HG03469 (cell line): ENCODE data around the gene ERICH4.
A peak's percentile ranks its signal among the peaks of the same experiment; 100 is the strongest.
"Not testable (repeated sequence)": the region's sequence is repeated elsewhere in the genome, so short reads cannot be mapped to it uniquely, and the experiment has no call there.

ENCODE experiments used
- ATAC-seq: cut with Tn5 transposase; IDR thresholded peaks from one replicate; pipeline ENCODE4 v1.9.1; 2021; ENCODE audit warnings: mild to moderate bottlenecking, moderate library complexity, moderate number of reproducible peaks; ENCODE audit not compliant: unreplicated experiment

Gene ERICH4

DNA sequence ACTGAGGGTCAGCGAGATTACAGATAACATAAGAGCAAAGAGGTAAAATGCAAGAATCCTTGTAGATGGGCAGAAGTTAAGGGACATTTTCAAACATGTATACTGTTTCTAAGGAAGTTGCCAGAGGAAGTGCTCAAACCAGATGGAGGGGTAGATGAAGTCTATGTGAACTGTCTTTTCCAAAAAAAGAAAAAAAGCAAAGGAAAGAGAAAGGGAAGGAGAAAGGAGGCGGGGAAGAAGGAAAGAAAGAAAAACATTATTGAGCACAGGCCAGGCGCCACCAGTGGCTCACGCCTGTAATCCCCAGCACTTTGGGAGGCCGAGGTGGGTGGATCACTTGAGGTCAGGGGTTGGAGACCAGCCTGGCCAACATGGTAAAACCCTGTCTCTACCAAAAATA is 8.5 kb upstream of the ERICH4 start:
- ATAC-seq = no peak

DNA sequence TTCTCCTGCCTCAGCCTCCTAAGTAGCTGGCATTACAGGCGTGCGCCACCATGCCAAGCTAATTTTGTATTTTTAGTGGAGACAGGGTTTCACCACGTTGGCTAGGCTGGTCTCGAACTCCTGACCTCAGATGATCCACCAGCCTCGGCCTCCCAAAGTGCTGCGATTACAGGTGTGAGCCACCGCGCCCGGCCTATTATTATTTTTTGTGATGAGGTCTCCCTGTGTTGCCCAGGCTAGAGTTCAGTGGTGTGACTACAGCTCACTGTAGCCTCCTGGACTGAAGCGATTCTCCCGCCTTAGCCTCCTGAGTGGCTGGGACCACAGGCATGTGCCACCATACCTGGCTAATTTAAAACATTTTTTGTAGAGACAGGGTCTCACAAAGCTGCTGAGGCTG is 7.6 kb upstream of the ERICH4 start:
- ATAC-seq = not testable (repeated sequence)

DNA sequence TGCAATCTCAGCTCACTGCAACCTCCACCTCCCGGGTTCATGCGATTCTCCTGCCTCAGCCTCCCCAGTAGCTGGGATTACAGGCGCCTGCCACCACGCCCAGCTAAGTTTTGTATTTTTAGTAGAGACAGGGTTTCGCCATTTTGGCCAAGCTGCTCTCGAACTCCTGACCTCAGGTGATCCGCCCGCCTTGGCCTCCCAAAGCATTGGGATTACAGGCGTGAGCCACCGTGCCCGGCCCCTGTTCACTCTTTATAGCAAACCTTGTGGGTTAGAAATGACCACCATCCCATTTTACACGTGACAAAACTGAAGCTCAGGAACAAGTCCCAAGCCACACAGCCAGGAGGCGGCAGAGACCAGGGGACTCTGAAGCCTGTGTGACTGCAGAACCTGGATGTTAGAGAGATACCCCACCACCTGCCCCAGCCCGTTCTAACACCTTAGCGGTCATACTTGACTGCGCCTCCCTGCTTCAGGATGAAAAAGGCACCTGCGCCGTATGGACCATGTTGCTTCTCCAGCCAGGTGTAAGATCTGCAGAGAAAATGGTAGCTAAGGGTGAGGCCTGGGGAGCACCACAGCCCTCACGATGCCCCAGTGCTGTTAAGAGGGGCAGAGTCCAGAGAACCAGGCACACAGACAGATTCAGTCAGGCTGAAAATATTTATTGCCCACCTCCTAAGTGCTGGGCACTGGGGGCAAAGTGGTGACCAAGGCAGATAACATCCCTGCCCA is 6.9 kb upstream of the ERICH4 start:
- no peak for ATAC-seq

DNA sequence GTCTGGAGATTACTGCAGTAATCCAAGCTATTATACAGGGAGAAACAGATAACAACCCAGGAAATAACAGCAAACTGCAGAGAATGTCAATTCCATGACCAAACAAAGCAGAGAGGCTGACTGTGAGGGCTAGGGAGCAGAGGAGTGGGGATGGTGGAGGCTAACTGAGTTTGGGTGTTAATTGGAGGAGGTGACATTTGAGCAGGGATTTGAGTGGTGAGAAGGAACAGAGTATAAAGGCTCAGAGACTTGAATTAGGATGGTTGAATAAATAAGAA is 6.3 kb upstream of the ERICH4 start:
- ATAC-seq = no peak

DNA sequence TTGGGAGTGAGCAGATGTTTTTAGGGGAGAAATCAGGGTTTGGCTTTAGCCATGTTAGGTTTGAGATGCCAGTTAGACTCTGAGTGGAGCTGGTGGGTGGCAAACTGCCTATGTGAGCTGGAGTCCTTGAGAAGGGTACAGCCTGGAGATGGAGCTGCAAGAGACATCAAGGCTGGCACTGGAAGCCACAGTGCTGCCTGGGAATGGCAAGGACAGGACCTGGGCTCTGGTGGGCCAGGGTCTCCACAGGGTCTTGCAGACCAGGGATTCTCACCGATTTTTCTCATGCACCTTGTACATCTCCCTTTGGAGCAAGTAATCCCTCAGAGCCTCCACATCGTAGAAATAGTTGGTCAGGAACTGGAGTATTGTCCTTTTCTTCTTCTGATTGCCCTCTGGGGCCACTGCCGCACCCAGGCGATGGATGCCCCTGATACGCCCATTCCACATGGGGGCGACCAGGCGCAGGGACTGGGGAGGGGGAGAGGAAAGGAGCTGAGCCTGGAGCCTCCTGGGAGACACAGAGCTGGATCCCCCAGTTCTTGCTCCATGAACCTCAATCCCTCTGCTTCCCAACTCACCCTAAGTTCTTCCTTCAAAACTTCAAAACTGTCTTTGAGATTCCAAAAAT is 4.9 kb upstream of the ERICH4 start:
- no peak for ATAC-seq

DNA sequence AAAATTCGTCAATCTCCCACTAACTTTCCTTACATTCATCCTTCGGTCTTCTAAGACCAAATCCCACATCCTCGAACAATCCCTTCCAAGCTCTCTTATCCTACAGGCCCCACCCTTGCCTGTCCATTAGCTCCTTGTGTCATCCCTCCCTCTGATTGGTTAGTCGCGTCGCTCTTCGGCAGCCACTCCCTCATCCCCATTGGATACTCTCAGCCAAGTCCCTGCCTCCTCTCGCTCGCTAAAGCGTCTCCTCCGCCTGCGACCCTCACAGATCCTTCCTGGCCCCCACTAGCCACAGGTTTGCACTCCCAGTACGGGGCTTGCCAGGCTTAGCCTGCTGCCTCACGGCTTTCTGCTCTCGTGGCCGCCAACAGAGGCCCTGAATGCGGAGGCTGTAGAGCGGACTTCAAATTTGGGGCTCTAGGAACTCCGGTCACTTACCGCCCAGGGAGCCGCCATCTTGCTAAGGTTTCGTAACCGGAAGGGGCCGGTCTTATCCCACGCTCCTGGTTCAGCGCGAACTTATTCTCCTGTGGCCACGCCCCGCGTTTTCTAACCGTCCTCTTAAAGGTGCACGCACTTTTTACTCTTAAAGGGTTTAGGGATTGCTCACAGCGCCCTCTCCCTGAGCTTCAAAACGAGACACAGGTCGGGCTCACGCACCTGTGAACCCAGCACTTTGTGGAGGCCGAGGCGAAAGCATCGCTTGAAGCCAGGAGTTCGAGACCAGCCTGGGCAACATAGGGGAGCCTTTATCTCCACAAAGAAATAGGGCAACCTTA is 3.3 kb upstream of the ERICH4 start, which contains the start of gene DMAC2:
TSS of gene DMAC2 (minus strand) at position 472 of the 782 bp plus-strand sequence. CDS start at position 459, 13 bp downstream.
- ATAC-seq = peak; percentile 76

DNA sequence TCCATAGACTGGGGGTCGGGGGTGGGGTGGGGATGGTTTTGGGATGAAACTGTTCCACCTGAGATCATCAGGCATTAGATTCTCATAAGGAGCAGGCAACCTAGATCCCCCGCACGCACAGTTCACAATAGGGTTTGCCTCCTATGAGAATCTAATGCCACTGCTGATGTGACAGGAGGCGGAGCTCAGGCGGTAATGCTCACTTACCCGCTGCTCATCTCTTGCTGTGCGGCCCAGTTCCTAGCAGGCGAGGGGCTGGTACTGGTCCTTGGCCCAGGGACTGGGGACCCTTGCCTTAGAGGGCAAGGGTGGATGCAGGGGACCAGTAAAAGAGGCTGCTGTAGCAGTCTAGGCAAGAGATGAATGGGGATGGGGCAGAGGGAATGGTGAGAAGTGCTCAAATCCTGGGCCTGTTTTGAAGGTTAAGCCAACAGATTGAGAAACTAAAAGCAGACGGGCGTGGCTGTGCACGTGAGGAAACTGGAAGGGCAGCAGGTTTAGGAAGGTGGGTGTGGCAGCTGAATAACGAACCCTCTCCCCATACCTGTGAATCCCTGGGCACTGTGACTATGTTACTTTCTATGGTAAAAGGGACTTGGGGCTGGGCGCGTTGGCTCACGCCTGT is 1.5 kb upstream of the ERICH4 start:
- no peak for ATAC-seq

DNA sequence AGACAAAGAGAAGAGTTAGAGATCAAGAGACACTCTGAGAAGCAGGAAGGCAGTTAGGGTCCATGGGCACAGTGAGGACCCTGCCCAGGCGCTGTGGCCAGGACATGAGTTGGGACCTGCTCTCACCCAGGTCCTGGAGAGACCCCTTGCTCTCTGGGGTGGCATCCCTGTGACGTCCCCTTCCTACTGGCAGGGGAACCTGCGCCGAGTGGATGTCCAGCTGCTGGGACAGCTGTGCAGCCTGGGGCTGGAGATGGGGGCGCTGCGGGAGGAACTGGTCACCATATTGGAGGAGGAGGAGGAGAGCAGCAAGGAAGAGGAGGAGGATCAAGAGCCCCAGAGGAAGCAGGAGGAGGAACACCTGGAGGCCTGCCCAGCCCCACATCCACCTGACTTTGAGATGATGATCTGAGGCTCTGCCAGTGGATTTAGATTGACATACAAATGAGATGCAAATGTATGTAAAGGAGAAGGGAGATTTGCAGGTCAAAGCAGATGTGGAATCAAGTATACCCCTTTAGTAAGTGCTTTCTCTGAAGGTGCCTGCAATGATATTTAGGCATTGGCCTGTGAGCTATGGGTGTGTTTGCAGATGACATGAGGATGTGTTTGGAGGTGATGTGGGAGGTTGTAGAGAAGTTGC is 978 bp downstream of the ERICH4 start:
- no peak for ATAC-seq

DNA sequence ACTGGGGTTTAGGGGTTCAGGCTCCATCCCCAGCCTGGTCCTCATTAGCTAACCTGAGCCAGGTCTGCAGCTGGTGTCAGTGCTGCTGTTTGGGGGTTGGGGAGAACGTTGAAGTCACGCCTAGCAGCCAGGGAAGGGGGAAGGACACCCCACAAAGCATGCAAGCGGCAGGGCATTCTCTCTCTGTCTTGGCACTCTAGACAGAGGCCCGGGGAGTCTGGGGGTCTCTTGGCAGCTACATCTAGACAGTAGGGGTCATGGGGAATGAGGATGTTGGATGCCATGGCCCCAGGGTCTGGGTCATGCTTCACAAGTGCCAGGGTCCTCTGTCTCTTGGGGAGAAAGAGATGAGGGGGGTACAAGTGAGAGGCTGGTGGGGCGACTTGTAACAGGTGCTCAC is 2.6 kb downstream of the ERICH4 start:
- ATAC-seq = no peak

DNA sequence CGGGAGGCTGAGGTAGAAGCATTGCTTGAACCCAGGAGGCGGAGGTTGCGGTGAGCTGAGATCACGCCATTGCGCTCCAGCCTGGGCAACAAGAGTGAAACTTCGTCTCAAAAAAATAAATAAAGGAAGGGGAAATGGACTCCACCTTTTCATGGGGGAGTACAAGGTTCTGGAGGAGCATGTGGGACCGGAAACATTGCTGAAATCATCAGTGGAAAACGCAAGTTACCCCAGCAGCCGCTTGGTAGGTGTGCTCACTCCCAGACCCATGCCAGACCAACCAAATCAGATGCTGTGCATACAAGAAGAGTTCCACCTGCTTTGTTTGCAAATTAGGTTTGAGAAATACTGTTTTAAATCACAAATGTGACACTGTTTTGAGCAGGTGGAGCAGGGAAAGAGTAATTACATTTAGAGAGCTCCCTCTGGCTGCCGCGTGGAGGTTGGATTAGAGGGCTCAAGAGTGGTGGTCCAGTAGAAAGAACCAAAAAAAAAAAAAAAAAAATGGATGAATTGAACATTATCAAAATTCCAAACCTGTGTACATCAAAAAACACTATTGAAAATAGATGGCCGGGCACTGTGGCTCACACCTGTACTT is 4.9 kb downstream of the ERICH4 start:
- no peak for ATAC-seq

DNA sequence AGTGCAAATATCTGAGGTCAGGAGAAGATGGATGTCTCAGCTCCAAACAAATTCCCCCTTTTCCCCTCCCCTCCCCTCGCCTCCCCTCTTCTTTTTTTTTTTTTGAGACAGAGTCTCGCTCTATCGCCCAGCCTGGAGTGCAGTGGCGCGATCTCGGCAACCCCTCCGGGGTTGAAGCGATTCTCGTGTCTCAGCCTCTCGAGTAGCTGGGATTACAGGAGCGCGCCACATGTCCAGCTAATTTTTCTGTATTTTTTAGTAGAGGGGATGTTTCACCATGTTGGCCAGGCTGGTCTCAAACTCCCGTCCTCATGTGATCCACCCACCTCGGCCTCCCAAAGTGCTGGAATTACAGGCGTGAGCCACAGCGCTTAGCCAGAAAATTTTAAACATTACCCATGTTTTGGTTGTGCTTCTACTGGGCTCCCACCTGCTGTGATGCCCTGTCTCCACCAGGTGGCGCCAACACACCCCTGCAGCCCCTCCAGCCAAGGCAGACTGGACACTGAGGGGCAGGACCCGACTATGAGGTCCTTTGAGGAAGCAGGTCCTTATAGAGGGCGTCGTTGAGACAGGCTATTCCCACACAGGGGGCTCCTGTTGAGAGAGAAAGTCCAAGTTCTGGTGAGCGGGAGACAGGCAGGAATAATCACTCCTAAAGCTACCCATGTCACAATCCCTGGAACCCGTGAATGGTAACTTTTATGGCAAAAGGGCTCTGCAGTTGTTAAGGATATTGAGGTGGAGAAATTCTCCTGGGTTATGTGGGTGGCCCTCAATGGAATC is 6.3 kb downstream of the ERICH4 start:
- no peak for ATAC-seq

DNA sequence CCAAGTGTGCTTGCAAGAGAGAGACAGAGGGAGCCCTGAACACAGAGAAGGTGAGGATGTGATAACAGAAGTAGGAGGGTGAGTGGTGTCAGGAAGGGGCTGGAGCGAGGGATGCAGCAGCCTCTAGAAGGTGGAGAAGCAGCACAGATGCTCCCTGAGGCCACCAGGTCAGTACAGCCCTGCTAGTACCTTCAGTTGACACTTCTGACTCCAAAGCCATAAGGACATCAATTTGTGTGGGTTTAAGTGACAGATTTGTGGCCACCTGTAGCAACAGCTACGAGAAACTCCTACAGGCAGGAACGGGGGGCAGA is 6.9 kb downstream of the ERICH4 start:
- no peak for ATAC-seq

DNA sequence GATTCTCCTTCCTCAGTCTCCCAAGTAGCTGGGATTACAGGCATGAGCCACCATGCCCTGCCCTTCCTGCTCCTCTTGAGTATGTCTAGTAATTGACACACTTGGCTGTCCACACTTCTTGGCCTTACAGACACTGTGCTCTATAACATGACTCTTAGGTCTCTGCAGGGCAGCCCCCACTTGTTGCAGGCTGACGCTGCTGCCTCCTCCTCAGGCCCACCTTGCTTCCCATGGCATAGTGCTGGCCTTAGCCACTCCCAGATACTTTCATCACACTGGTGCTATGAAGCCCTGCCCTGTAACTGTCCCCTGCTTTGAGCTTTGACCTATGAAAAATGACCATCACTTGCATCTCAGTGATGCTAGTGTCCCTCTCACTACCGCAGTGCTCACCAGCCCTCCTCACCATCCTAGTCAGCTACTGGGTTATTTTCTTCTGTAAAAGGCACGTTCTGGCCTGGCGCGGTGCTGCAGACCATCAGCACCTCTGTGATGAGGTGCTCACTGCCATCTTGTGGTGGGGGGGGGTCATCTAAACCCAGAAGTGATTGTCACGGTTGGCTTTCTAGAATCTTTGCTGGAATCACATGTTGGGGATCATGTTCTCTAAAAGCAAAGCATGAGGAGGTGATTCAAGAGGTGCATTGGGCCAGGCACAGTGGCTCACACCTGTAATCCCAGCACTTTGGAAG is 9.8 kb downstream of the ERICH4 start:
- ATAC-seq = no peak

DNA sequence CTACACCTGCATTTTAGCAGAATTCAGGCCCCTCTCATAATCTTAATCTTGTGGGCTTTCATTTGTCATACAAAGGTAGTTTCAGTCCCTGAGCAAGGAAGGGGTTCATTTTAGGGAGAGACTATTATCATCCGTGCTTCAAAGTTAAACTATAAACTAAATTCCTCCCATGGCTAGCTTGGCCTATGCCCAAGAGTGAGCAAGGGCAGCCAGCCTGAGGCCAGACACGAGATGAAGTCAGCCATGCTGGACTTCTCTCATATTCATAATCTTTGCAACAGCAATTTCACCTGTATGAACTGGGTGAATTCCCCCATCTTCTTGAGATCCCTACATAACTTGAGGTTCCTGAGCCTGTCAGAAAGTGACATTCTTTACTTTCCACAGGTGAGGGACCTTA is 13.0 kb downstream of the ERICH4 start:
- ATAC-seq = no peak

DNA sequence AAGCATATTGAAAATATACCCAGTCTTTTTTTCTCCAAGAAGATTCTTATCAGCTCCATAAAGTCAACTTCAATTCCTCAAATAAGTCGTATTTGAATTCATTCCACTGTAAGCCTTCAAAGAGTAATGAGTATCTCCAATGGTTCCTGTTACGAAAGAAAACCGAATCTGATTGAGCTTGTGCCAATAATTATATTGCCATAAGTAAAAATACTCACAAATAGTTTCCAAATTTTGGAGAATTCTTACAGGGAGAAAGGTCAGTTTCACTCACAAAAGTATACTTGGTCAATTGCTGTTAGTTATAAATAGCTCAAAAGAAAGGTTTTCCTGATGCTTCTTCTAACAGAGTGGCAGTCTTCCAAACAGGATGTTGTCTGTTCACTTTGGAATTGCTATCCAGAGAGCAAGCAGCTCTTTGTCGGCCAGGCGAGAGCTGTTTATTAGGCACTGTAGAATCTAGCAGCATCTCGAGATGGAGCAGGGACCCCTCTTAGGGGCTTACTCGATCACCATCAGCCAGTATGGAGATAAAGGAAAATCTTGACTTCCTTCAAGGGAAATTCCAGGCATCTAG is 13.5 kb downstream of the ERICH4 start:
- no peak for ATAC-seq

DNA sequence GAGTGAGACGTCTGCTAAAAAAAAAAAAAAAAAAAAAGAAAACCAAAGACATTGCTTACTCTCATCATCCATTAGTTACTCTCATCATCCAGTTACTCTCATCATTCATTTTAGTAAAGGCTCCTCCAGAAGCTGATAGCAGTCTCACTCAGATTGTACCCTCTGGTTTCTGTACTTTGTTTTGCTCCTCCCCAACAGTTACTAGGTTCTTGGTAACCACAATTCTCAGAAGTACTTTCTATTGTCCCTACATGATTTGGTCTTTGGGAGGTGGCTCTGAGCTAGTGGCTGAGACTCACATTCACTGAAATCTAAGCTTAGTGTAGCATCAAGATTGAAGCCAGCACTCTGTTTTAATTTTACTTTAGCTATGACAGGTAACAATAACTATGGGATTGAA is 14.3 kb downstream of the ERICH4 start:
- ATAC-seq = no peak

DNA sequence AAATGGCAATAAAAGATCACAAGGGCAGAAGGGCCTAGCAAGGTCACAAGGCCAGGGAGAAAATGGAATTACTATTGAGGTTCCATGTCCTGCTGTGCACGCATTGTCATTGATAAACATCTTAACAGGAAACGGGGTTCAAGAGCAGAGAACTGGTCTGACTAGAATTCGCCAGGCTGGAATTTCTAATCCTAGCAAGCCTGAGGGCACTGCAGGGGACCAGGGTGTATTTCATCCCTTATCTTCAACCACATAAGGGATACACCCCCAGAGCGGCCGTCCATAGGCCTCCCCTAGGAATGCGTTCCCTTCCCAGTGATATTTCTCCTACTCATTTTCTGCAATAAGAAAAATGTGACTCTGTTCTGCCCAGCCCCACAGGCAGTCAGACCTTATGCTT is 19.5 kb downstream of the ERICH4 start:
- ATAC-seq = no peak

DNA sequence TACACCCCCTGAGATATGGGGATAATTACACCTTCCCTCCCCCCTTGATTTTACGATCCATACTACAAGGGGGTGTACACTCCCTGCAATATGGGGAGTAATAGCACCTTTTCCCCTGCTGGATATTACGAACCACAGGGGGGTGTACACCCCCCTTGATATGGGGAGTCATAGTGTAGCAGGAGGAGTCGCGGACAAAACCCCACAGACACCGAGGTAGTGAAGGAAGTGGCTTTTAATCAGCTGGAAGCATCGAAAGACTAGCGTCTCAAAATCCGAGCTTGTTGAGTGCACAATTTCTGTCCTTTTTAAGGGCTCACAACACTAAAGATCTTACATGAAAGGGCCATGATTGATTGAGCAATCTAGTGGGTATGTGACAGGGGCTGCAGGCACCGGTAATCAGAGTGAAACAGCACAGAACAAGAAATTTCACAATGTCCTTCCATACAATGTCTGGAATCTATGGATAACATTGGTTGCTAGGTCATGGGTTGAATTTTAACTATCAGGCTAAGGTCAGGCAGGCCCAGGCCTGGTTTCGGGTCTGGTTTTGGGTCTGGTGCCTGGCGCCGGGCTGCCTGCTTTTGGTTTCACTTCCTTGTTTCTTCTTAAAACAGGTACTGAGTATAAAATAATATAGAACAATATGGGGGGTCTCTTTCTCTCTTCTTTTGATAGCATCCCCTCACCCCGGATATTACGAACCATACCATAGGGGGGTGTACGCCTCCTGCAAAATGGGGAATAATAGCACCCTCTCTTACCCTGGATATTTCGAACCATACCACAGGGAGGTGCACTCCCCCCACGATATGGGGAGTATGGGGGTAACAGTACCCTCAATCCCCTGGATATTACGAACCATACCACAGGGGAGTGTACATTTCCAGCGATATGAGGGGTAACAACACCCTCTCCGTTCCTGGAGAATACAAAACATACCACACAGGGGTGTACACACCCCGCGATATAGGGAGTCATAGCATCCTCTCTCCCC is 20.6 kb downstream of the ERICH4 start:
- not testable (repeated sequence) for ATAC-seq
